ENCODE data around the gene KIAA1958. TPM values are rescaled to one million over a fixed set of nuclear protein-coding genes. Genes with fewer than 3 reads are reported as not detected.
"Not testable (repeated sequence)": the region's sequence is repeated elsewhere in the genome, so short reads cannot be mapped to it uniquely, and the experiment has no call there.

The KIAA1958 gene
- polyA plus RNA-seq, 1 donor, result 3.8 TPM

- no peak for DNase-seq
Observed at GRCh38 chr9:112665347-112665746, 178.7 kb downstream of the KIAA1958 start.

DNA sequence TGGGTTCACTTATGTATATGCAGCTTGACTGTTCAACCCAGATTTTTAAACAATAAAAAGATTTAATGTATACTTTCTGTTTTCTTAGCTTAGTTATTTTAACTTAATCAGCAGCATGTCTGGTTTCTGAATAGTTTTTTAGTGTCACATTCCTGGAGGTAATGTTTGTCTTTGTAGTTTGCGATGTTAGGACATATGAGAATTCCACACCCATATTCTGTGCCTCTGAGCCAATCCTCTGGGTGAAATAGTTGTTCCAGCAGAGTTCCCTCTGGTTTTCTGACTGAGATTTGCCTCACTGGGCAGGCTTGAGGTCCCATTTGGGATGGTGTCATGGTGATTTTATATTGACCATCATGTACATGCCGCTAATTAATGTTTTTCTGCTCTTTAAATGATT is 182.7 kb downstream of the KIAA1958 start:
- no peak for DNase-seq

GRCh38 chr9:112670991-112671625 is 184.5 kb downstream of the KIAA1958 start:
- DNase-seq, result no peak

DNA sequence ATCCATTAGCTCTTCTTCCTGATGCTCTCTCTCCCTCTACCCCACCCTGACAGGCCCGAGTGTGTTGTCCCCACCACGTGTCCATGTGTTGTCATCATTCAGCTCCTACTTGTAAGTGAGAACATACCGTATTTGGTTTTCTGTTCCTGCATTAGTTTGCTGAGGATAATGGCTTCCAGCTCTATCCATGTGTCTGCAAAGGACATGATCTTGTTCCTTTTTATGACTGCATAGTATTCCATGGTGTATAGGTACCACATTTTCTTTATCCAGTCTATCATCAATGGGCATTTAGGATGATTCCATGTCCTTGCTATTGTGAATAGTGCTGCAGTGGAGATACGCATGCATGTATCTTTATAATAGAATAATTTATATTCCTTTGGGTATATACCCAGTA is 186.6 kb downstream of the KIAA1958 start:
- not testable (repeated sequence) for DNase-seq

DNA sequence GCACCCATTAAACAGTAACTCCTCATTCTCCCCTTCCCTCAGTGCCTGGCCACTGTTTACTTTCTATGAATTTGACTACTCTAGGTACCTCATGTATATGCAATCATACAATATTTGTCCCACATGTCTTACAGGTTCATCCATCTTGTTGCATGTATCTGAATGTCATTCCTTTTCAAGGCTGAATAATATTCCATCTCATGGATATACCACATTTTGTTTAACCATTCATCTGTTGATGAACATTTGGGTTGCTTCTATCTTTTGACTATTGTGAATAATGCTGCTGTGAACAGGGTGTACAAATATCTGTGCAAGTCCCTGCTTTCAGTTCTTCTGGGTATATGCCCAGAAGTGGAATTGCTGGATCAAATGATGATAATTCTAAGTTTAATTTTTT is 190.4 kb downstream of the KIAA1958 start:
- DNase-seq, result no peak

GRCh38 chr9:112680731-112681402 is 194.2 kb downstream of the KIAA1958 start:
- DNase-seq, result no peak

- DNase-seq, result no peak
Observed at GRCh38 chr9:112689161-112689740, 202.6 kb downstream of the KIAA1958 start.

GRCh38 chr9:112694706-112695555 is 208.3 kb downstream of the KIAA1958 start:
- DNase-seq, result no peak

DNA sequence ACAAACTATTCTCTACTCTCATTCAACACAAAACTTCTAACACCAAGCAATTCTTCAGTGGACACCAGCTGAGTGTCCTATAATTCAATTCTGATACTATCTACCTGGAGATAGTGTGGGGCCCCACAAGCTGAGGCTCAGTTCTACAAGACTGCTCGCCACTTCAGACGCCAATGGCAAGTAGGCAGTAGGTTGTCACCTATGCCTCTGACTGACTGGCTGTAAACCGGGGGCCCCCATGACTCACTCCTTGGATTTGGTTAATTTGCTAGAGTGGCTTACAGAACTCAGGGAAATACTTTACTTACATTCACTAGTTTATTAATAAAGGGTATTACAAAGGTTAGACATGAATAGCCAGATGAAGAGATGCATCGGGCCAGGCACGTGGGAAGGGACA is 209.8 kb downstream of the KIAA1958 start:
- DNase-seq, result no peak

DNA sequence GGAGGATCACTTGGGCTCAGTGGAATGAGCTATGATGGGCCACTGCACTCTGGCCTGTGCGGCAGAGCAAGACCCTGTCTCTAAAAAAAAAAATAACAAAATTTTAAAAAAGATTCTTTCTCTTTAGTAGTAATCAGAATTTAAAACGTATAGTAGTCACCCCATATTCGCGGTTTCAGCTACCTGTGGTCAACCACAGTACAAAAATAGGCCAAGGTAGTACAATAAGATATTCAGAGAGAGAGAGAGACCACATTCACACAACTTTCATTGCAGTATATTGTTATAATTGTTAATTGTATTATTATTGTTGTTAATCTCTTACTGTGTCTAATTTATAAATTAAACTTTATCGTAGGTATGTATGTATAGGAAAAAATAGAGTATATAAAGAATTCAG is 212.6 kb downstream of the KIAA1958 start:
- no peak for DNase-seq

- no peak for DNase-seq
Observed at GRCh38 chr9:112700085-112700484, 213.5 kb downstream of the KIAA1958 start.

DNA sequence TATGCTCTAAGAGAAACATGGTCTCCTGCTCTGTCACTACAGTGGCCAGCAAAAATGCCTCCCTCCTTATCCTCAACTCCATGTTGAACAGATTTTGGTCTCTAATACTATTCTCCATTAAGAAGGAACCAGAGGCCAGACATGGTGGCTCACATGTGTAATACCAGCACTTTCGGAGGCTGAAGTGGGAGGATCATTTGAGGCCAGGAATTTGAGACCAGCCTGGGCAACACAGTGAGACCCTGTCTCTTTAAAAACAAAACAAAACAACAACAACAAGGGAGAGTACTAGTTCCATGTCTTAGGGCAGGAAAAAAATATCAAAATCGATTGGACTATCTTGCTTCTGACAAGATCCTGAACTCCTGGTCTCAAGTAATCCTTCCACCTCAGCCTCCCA is 216.7 kb downstream of the KIAA1958 start:
- no peak for DNase-seq

- no peak for DNase-seq
Observed at GRCh38 chr9:112705768-112706427, 219.3 kb downstream of the KIAA1958 start.

DNA sequence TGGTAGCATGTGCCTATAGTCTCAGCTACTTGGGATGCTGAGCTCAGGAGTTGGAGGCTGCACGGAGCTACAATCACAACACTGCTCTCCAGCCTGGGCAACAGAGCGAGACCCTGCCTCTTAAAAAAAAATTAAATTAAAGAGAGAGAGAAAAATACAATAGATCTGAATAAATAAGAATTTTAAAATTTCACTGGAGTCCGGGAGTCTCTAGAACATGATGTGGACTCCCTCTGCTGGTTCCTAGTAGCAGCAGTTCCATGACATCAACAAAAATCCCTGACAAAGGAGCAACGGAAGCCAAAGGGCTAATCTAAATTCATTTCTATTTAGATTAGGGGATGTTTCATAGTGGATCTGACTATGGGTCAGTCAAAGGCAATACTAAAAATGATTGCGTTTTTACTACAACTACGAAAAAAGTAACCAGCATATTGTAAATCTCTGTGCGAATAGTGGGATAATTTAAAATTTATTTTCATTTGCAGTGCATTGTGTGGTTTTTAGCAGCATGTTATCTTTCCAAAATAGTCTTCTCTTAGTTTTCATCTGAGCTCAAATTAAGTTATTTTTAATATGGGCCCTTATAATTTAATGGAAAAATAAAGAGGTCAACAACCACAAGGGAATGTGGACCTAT is 224.5 kb downstream of the KIAA1958 start:
- no peak for DNase-seq

- no peak for DNase-seq
Observed at GRCh38 chr9:112712678-112713077, 226.1 kb downstream of the KIAA1958 start.

DNA sequence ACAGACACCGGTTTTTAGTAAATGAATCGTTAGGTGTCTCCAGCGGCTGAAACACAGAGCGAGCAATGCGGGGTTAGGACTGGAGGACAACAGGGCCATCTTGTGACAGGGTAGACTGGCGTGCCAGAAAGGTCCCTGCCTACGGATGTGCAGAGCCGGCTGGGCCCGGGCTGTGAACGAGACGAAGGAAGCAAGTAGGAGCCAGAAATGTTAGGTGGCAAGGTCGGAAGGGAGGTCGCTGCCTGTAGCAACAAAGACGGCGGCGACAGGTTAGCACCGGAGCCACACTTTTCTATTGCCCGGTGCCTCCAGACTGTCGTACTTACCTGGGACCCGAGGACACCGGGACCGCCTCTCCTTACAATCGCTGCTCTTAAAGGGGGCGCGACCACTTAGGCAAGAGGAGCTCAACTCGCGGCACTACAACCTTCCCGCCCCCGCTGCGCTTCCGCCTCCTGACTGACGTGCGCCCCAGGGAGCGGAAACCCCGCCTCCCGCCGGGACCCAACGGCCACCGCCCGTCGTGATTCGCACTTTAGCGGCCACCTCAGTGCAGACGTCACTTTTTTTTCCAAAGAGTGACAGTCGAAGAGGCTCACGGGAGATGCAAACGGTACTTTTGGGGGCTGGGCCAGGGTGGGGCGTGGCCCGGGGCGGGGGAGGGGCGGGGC is 231.2 kb downstream of the KIAA1958 start, which contains the start of gene INIP:
INIP (minus strand) TSS at position 457 of the 671 bp plus-strand sequence. CDS start 1,632 bp downstream, outside the sequence.
- peak; percentile 96 for DNase-seq

Other genes starting within 250 kb of the KIAA1958 start
- 16.3 TPM for gene PTBP3, start 153.2 kb upstream of the KIAA1958 start, polyA plus RNA-seq (ENCODE audit: insufficient read length)
- gene HSDL2, start 106.7 kb upstream of the KIAA1958 start, polyA plus RNA-seq (ENCODE audit: insufficient read length), result 75.1 TPM
- gene INIP, start 231.3 kb downstream of the KIAA1958 start, polyA plus RNA-seq (ENCODE audit: insufficient read length), result 14.5 TPM